ENCODE data around the gene HDLBP.

DNA sequence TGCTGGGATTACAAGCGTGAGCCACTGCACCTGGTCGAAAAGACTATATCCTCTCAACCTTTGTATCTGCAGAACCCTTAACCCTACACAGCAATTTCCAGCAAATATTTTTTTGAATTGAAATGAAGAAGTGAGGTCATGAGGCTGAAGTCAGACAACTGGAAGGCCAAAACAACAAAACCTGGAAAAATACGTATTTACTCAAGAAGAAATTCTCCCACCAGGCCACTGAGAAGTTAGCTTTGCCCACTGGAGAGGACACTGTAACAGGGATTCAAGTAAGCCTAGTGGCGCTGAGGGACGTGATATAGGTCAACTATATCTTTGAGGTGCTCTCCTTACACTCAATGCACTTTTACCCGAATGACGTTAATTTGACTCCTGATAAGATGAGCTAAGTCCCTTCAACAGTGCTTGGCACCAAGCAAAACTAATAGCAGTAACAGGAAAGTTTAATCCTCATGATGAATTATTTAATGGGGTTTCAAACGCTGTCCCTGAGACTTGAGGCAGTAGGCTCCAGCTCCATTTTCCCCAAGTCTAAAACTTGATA is 1.9 kb downstream of the HDLBP start:
- TF ChIP-seq, protein P1, sequence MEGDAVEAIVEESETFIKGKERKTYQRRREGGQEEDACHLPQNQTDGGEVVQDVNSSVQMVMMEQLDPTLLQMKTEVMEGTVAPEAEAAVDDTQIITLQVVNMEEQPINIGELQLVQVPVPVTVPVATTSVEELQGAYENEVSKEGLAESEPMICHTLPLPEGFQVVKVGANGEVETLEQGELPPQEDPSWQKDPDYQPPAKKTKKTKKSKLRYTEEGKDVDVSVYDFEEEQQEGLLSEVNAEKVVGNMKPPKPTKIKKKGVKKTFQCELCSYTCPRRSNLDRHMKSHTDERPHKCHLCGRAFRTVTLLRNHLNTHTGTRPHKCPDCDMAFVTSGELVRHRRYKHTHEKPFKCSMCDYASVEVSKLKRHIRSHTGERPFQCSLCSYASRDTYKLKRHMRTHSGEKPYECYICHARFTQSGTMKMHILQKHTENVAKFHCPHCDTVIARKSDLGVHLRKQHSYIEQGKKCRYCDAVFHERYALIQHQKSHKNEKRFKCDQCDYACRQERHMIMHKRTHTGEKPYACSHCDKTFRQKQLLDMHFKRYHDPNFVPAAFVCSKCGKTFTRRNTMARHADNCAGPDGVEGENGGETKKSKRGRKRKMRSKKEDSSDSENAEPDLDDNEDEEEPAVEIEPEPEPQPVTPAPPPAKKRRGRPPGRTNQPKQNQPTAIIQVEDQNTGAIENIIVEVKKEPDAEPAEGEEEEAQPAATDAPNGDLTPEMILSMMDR (IDR thresholded peaks at IDR 0.05; ENCODE audit: low read depth, low read length): no peak
- no peak for TF ChIP-seq EZH2phosphoT487 (IDR thresholded peaks at IDR 0.05; ENCODE audit: low read depth)

Measured in OCI-LY3 (cell line).